ENCODE results near the gene HAO1.

HAO1 gene

GRCh38 chr20:7926323-7926722, 13.9 kb downstream of the HAO1 start:
- DNase-seq = no peak

DNA sequence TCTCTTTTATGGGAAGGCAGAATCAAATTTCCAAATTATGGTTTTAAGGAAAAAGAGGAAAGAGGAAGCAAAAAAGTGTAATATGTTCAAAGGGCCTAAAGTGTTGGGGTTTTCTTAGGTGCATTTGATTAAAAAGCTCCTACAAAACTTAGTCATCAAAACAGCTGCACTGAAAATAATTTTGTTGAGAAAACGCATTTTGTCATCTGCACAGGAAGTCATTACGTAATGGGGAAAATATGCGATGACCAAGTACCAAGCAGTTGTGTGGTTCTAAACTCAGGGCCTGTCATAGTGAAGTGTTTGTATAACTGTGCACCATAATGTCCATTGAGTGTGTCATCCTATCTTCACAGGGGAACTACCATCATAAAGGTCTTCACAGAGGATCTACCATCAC, 15.6 kb downstream of the HAO1 start:
- DNase-seq = no peak

GRCh38 chr20:7916648-7917047, 23.6 kb downstream of the HAO1 start:
- no peak for DNase-seq

DNA sequence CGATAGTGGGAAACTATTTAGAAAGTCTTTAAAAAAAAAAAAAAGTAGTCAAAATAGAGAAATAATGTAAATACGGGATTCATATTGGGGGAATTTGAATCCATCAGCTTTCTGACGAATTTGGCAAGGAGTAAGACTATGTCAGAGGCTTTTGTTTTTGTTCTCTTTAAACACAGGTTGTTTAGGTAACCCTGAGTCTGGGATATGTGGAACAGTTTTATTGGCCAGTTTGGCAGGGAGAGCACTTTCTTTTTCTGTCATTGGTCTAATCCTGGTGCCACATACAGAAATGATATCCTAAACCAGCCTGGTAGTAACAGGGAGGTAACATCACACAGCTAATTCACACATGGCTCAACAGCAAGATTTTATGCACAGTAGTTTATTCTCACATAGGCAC, 27.7 kb downstream of the HAO1 start:
- no peak for DNase-seq

- no peak for DNase-seq
Observed at GRCh38 chr20:7911586-7912330, 28.5 kb downstream of the HAO1 start.

DNA sequence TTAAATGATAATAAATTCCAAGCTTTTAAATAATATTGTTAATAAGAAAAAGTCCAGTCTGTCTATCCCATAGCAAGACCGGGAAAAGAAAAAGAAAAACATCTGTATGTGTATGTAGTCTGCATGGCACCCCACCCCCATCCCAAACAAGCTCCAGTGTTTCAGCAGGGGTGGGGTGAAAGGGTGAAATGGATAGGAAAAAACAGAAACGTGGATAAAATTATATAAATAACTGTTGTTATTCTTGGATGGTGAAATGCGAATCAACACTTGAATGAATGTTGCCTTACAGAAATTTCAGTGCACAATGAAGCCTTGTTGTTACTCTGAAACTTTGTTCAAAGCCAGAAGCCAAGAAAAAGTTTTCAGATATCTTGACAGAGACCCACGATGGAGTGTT, 31.4 kb downstream of the HAO1 start:
- DNase-seq = no peak

DNA sequence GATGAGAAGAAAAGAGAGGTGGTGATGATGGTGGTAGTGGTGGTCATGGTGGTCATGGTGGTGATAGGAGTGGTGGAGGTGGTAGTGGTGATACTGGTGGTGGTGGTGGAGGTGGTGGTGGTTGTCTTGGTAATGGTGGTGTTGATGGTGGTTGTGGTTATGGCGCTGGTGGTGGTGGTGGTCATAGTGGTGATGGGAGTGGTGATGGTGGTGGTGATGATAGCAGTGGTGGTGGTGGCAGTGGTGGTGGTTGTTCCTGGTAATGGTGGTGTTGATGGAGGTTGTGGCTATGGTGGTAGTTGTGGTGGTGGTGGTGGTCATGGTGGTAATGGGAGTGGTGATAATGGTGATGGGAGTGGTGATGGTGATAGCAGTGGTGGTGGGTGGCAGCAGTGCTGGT, 36.8 kb downstream of the HAO1 start:
- no peak for DNase-seq

GRCh38 chr20:7902879-7903278, 37.4 kb downstream of the HAO1 start:
- DNase-seq = no peak

DNA sequence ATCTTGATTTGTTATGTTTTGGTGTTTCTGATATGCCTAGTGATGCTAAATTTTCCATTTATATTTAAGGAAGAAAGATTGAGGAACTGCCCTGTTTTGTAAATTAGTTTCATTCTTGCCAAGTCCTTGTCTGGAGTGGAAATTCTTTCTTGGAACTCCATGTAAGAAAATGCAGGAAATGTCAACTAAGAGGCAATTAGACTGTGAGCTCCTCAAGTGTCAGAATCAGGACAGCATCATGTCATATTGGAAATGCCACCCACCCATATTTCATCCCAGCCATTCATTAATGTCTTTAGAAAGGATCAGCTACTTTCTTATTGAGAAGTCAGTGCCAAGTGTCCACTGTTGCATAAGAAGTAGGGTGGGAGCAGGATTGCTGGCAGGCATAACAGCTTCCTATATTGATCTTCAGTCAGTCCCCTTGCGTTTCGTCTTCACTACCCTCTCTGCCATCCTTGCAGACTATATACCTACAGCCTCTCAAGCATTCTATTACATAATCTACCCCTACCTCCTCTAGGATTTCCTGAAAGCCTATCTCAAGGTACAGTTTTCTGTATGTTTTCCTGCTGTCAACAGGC, 42.4 kb downstream of the HAO1 start:
- DNase-seq = no peak

DNA sequence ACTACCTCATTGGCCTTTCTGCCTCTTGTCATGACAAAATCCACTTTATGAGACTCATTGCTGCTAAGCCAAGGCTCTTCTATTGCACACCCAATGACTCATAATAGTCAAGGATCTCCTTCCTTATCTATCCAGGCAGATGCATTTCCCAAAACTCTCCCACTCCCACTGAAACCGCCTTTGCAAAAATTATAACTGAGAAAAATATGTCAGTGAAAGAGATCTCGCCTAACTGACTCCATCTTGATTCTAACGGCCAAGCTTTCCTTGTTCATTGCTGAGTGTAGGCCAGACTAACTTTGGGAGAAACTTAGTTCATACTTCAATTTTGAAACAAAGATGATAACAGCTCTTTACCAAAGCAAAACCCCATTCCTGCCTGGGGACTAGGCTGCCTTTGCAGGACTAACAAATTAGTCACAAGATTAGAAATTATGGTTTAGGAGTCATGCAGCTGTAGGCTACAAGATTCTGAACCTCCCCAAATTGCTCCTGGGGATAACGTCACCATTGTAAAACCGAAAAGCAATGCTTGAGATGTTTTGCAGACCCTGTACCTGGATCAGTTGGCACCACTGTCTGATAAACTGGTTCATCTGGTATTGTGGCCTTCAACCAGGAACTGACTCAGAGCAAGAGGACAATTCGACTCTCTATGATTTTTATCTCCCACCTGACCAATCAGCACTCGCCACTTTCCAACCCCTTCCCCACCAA, 47.1 kb downstream of the HAO1 start:
- DNase-seq = no peak

GRCh38 chr20:7891705-7892104, 48.6 kb downstream of the HAO1 start:
- DNase-seq = no peak

DNA sequence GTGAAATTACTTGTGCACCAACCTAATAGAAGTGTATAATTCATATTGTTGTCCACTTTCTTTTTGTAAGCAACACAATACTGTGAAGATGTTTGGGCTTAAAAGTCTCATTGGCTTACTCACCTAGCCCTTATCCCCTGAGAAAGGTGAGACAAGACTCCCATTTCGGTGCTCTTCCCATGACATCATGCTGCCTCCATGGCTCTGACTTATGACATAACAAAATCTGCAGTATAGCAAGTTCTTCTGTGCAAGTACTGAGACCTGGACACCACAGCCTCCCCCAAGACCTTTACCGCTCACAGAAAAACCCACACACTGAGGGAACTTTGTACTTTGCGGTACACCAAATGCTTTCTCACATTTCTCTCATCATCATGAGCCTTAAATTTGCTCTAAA, 50.5 kb downstream of the HAO1 start:
- no peak for DNase-seq

- no peak for DNase-seq
Observed at GRCh38 chr20:7883741-7884140, 56.5 kb downstream of the HAO1 start.

GRCh38 chr20:7883309-7883708, 56.9 kb downstream of the HAO1 start:
- no peak for DNase-seq

DNA sequence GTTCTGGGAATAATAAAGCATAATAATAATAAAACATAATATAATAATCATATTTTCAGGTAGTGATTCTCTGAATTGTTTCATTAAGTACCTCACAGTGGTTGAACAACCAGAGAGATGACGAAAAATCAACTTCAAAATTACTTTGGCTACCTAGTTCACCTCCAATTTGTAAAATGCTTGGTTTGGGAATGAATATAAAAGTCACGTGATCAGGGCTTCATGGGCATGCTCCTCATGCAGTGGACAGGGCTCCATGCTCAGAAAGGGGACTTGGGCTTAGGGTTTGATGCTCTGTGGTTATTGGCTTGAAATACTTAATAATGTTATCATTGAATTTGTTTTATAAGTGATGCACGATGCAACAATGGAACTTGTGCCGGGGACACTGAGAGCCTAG, 58.2 kb downstream of the HAO1 start:
- no peak for DNase-seq

DNA sequence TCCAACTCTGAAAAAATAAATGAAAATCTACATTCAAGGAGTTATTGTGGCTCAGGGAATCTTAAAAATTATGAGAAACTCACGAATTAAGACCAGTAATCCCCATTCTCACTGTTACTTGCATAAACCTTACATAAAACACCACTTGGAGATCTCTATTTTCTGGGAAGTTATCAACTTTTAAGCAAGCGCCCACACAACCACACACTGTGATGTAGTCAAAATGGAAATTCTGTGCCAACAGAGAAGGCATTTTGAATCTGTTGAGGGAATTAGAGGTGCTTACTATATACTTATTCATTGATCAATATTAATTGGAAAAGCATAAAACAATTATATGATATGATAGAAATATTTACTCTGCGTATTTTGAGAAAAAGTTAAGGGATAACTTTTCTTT, 58.7 kb downstream of the HAO1 start:
- DNase-seq = no peak

DNA sequence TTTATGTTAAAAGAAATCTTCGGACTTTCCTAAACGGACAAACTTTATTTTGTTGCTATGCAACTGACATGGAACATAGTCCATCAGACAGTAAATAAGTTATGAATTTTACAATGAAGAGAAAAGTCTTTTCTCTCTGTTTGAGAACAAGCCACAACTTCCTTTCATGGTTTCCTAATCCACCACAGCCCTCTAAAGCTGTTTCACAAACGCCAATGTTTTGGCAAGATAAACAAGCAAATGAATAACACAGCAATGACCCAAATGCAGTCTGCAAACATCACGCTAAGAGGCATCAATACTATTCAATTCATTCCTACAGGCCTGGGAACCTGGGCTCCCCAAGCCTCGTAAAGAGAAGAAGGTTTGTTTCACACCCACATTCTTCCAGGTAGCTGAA, 60.4 kb downstream of the HAO1 start:
- DNase-seq = no peak

GRCh38 chr20:7868108-7868507, 72.2 kb downstream of the HAO1 start:
- DNase-seq = no peak

- no peak for DNase-seq
Observed at GRCh38 chr20:7866285-7866684, 74.0 kb downstream of the HAO1 start.

- no peak for DNase-seq
Observed at GRCh38 chr20:7859356-7859802, 80.9 kb downstream of the HAO1 start.

DNA sequence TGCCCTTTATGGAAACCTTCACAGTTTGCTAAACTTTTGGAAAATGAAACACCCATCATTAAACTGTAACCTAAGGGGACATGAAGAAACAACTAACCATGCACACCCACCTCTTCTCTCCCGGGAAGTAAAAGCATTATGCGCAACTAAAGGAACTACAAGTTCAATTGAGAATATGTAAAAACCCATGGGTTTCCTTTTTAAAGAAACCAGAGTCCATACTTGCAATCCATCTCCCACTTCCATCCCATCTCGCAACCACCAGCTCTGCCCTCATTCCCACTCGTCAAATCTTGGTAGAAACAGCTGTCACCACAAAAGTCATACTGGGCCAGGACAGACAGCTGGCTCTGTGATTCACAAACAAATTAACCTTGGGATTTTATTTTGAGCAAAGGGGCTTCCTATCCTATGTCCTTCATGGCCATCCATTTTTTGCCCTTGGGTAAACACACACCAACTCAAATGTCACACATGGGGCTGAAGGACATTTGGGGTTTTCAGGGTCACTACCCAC, 81.5 kb downstream of the HAO1 start:
- no peak for DNase-seq

DNA sequence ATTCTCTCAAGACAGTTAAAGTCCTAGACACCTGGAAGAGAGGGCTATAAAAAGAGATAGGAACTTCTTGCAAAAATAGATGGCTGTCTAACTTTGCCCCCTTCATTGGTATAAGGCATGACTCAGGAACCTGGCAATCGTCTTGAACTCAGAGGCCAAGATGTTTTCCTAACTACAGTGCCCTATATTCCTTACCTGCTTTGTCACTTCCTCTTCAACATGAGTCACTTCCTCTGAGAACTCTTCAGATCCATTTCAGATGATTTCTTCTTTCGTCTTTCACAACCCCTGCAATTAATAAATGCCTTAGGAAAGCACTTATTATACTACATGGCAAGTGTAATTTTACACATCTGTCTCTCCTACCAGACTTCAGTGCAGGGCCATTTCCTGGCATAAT, 83.5 kb downstream of the HAO1 start:
- DNase-seq = no peak

GRCh38 chr20:7855545-7855944, 84.7 kb downstream of the HAO1 start:
- no peak for DNase-seq

- no peak for DNase-seq
Observed at GRCh38 chr20:7853493-7853892, 86.8 kb downstream of the HAO1 start.
